ENCODE measurements around the gene CYP2R1.

Gene CYP2R1, protein sequence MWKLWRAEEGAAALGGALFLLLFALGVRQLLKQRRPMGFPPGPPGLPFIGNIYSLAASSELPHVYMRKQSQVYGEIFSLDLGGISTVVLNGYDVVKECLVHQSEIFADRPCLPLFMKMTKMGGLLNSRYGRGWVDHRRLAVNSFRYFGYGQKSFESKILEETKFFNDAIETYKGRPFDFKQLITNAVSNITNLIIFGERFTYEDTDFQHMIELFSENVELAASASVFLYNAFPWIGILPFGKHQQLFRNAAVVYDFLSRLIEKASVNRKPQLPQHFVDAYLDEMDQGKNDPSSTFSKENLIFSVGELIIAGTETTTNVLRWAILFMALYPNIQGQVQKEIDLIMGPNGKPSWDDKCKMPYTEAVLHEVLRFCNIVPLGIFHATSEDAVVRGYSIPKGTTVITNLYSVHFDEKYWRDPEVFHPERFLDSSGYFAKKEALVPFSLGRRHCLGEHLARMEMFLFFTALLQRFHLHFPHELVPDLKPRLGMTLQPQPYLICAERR

DNA sequence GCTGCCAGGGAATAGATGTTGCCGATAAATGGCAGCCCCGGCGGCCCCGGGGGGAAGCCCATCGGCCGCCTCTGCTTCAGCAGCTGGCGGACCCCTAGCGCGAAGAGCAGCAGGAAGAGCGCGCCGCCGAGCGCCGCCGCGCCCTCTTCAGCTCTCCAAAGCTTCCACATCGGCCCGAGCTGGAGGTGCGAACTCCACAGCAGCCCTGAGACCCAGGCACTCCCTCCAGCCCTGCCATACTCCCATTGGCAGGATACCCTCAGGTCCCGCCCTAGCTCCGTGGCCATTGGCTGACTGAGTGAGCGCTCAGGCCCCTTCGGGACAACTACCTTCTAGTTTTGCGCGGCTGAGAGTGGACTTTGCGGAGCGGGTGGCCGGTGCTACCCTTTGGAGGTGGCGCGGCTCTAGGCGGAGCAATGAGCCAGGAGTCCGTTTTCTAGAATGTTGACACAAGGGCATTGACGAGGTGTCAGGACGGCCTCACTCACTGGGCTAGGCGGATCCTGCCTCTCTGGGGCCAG, at the start of gene CYP2R1:
TSS of gene CYP2R1 (minus strand) at position 196 of the 521 bp plus-strand sequence. CDS start at position 170, 26 bp downstream.
- TF ChIP-seq, protein P1, sequence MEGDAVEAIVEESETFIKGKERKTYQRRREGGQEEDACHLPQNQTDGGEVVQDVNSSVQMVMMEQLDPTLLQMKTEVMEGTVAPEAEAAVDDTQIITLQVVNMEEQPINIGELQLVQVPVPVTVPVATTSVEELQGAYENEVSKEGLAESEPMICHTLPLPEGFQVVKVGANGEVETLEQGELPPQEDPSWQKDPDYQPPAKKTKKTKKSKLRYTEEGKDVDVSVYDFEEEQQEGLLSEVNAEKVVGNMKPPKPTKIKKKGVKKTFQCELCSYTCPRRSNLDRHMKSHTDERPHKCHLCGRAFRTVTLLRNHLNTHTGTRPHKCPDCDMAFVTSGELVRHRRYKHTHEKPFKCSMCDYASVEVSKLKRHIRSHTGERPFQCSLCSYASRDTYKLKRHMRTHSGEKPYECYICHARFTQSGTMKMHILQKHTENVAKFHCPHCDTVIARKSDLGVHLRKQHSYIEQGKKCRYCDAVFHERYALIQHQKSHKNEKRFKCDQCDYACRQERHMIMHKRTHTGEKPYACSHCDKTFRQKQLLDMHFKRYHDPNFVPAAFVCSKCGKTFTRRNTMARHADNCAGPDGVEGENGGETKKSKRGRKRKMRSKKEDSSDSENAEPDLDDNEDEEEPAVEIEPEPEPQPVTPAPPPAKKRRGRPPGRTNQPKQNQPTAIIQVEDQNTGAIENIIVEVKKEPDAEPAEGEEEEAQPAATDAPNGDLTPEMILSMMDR (IDR thresholded peaks at IDR 0.05; ENCODE audit: insufficient read depth, low read depth, low read length, missing control alignments), result no peak
- peak within 1 kb of the TSS; percentile 80 for H3K4me3 ChIP-seq (ENCODE audit: low read length)
- peak; percentile 98 for DNase-seq (ENCODE audit: low read depth)

DNA sequence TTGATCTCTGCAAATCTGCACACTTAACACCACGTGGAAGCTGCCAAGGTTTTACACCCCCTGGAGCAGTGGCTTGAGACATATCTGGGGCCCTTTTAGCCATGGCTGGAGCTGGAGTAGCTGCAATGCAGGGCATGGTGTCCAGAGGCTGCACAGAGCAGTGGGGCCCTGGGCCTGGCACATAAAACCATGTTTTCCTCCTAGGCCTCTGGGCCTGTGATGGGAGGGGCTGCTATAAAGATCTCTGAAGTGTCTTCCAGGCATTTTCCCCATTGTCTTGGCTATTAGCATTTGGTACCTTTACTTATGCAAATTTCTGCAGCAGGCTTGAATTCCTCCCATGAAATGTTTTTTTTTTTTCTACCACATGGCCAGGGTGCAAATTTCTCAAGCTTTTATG, 46.9 kb upstream of the CYP2R1 start:
- no peak overlapping the region for H3K4me3 ChIP-seq (ENCODE audit: low read length)
- DNase-seq (ENCODE audit: low read depth), result no peak
- TF ChIP-seq, protein P1 (IDR thresholded peaks at IDR 0.05; ENCODE audit: insufficient read depth, low read depth, low read length, missing control alignments), result no peak

DNA sequence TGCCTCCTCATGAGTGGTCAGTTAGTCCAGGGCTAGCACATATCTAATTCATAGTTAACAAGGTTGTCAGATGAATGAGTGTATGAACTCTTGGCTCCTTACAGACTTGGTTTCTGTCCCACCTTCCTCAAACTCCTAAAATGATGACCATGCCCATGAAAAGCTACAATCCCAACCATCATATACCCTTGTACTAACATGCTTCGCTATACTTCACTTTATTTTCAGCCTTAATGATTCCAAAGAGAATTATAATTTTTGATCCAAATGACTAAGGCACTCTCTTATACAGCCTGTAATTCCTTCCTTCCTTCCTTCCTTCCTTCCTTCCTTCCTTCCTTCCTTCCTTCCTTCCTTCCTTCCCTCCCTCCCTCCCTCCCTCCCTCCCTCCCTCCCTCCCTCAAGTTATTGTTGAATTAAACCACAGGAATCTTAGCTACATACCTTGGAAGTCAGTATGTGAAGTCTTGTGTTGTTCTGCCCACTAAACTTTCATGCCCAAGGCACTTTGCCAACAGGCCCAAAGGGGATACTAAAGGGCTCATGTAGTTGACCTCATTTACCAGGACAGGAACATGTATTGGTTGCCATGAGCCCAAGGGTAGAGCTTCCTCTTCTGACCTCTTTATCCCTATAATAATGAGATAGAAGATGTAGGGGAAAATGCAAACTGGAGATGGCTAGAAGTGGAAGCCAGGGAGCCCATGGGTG, 42.8 kb upstream of the CYP2R1 start:
- DNase-seq (ENCODE audit: low read depth), result no peak
- H3K4me3 ChIP-seq (ENCODE audit: low read length), result no peak overlapping the region

DNA sequence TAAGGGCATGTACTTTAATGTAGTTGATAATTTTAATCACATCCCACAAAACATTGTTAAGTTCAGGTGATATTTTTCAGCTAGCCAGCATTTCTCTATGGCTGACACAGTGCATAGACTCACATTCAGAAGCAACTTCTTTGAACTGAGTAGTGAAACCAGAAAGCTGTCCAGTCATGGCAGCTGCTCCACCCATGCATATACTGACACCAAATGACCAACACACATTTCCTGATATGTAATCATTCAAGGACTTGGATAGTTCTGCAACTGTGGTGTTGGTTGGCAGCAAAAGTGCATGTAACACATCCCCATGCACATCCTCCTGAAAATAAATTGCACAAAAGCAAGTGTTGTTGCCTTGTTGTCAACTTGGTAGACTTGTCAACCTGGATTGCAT, 40.4 kb upstream of the CYP2R1 start:
- TF ChIP-seq, protein P1 (IDR thresholded peaks at IDR 0.05; ENCODE audit: insufficient read depth, low read depth, low read length, missing control alignments), result no peak
- DNase-seq (ENCODE audit: low read depth), result peak; percentile 39
- H3K4me3 ChIP-seq (ENCODE audit: low read length), result no peak overlapping the region

More for the DNA sequence above, 42.8 kb upstream of the CYP2R1 start:
- TF ChIP-seq, protein P1 (IDR thresholded peaks at IDR 0.05; ENCODE audit: insufficient read depth, low read depth, low read length, missing control alignments), result no peak

DNA sequence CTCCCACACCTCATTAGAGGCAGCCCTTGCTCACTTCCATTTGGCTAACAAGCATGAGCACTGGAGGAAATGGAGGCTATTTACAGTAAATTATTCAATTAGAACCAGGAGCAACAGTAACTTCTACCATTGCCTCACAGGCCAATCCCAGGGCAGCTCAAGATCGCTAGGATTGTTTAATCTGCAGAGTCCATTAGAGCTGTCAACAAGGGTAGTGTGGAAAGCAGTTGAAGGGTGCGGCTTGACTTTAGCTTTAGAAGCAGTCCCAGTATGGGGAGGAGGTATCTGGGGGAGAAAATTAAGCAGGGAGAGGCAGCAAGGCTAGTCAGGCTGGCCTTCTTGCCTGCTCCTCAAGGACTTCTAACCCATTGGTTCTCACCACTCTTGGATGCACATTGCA, 38.3 kb upstream of the CYP2R1 start:
- TF ChIP-seq, protein P1 (IDR thresholded peaks at IDR 0.05; ENCODE audit: insufficient read depth, low read depth, low read length, missing control alignments), result no peak
- DNase-seq (ENCODE audit: low read depth), result no peak
- no peak overlapping the region for H3K4me3 ChIP-seq (ENCODE audit: low read length)

DNA sequence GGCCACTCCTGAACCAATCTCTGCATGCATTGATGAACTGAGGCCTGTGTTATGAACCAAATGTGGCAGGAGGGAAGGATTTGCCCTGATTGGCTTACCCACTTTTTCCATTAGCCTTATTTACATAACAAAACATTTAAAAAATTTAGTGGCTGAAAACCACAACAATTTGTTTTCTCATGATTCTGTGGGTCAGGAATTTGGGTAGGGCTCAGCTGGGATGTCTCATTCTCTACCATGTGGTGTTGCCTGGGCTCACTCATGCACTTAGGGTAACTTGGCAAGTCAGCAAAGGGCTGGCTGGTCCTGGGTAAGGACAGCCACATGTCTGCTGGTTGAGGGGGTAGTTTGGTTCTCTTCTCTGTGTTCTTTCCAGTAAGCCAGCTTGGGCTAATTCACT, 35.1 kb upstream of the CYP2R1 start:
- no peak overlapping the region for H3K4me3 ChIP-seq (ENCODE audit: low read length)
- TF ChIP-seq, protein P1 (IDR thresholded peaks at IDR 0.05; ENCODE audit: insufficient read depth, low read depth, low read length, missing control alignments), result no peak
- DNase-seq (ENCODE audit: low read depth), result peak; percentile 72
